HG03135 (cell line): ENCODE measurements around the gene BPIFA3.

ENCODE experiments used
- ATAC-seq: cut with Tn5 transposase; IDR thresholded peaks from one replicate; pipeline ENCODE4 v1.9.1; 2021; ENCODE audit warnings: mild to moderate bottlenecking, moderate library complexity; ENCODE audit not compliant: unreplicated experiment

Gene BPIFA3

GRCh38 chr20:33211817-33212424 lies 5.2 kb upstream of the BPIFA3 start:
- no peak for ATAC-seq

DNA sequence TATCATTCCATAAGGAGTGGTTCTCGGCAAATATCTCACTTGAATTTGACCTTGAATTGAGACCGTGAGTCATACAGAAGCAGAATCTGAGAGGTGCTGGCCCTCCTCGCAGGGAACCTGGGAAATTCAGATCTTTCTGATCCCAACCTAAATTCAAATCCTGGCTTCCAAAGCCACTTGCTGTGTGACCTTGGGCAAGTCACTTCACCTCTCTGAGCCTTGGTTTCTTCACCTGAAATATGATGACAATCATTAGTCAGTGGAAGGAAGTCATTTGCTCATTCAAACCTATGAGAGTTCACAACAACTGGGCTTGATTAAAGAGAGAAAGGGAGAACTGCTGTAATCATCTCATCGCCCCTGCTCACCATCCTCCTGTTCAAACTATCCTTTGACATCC lies 7.2 kb downstream of the BPIFA3 start:
- no peak for ATAC-seq

- ATAC-seq: no peak
These were observed 12.7 kb downstream of the BPIFA3 start for GRCh38 chr20:33229843-33230242.

- no peak for ATAC-seq
These were observed 14.1 kb downstream of the BPIFA3 start for GRCh38 chr20:33231237-33231636.

GRCh38 chr20:33232486-33233072 lies 15.4 kb downstream of the BPIFA3 start:
- ATAC-seq: no peak

GRCh38 chr20:33233129-33233774 lies 16.1 kb downstream of the BPIFA3 start:
- no peak for ATAC-seq

DNA sequence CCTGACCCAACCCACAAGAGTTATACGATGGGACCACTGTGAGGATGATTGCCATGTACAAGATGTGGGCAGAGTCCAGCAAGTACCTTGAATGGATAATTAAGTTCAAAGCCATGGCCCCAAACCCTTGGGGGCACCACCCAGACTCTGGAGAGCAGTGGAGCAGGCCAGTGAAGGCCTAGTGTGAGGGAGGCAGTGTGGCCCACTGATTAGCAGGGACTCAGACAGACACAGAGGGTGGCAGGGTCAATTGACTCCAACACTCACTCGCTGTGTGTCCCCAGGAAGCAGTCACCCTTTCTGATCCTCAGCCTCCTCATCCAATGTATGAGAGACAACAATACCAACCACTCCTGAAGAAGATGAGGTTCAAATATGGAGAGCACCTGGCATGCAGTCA lies 16.9 kb downstream of the BPIFA3 start:
- no peak for ATAC-seq

- no peak for ATAC-seq
These were observed 18.5 kb downstream of the BPIFA3 start, which contains the start of gene BPIFA1 for GRCh38 chr20:33235696-33236095. Gene BPIFA1, plus strand, starts transcription at chr20:33235996. Its CDS starts 1,716 bp downstream, at chr20:33237712.

- ATAC-seq: no peak
These were observed 19.2 kb downstream of the BPIFA3 start for GRCh38 chr20:33236351-33236750.

GRCh38 chr20:33237989-33238388 lies 20.8 kb downstream of the BPIFA3 start:
- no peak for ATAC-seq

DNA sequence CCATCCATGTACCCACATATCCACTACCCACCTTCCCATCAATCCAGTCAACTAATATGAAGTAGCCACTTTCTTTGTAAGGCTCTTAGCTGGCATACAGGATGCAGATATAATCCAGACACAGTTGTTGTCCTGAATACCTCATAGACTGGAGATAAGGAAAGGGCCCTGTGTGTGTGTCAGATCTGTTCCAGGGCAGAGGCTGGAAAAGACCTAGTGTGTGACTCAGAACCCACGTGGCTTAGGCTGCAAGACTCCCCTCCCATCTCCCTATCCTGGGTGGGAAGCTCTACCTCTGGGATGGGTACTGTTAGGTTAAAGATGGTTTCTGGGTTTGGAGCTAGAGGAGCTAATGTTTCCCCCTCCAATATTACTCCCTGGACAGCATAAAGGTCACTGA lies 22.3 kb downstream of the BPIFA3 start:
- ATAC-seq: no peak

- no peak for ATAC-seq
These were observed 23.0 kb downstream of the BPIFA3 start for GRCh38 chr20:33239979-33240736.

- ATAC-seq: no peak
These were observed 23.8 kb downstream of the BPIFA3 start for GRCh38 chr20:33240923-33241322.

DNA sequence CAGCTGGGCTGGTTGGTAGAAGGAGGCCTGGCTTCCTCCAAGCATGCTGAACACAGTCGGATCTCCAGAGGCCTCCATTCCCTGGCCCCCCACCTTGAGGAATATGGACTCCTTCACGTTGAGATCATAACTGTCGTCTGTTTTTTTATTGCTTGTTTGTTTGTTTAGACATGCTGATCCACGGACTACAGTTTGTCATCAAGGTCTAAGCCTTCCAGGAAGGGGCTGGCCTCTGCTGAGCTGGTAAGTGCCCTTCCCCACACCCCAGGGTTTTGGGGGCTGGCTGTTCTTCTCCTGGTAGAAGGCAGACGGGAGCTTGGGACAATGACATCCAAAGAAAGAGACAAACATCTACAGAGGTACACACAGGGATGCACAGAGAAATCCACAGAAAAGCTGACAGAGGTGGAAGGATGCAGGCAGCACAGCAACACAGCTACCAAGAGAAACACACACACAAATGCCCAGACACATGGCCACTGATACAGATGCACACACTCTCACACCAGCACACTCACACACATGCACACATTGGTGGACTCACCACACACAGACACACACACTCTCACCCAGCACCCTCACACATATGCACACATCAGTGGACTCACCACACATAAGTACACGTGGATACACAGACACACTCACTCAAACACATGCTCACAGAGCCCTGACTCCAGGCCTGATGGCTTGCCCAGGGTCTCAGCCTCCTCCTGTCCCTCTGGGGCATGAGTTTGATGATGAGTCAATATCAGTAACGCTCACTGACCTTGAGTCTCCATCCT lies 25.4 kb downstream of the BPIFA3 start:
- ATAC-seq: no peak

DNA sequence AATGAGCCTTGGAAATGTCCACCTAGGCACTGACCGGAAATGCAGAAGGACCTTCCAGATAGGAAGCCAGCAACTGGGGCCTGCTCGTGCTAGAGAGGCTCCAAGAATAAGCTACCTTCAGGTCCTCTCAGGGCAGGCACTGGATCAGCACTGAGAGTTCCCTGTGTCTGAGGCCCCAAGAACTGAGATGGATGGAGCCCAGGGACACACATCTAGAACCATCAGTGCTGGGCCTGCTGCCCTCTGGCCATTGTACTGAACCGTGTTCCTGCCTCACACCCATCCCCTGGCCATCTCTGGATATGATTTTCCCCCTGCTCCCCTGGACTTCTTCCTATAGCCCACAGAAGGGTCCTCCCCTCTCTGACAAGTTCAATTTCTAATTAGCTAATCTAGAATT lies 28.9 kb downstream of the BPIFA3 start:
- no peak for ATAC-seq

GRCh38 chr20:33249456-33249855 lies 32.3 kb downstream of the BPIFA3 start:
- ATAC-seq: no peak

GRCh38 chr20:33250666-33251065 lies 33.5 kb downstream of the BPIFA3 start:
- ATAC-seq: no peak

GRCh38 chr20:33251496-33251895 lies 34.3 kb downstream of the BPIFA3 start:
- ATAC-seq: no peak

GRCh38 chr20:33252460-33252859 lies 35.3 kb downstream of the BPIFA3 start:
- no peak for ATAC-seq

GRCh38 chr20:33255005-33255404 lies 37.9 kb downstream of the BPIFA3 start:
- no peak for ATAC-seq

DNA sequence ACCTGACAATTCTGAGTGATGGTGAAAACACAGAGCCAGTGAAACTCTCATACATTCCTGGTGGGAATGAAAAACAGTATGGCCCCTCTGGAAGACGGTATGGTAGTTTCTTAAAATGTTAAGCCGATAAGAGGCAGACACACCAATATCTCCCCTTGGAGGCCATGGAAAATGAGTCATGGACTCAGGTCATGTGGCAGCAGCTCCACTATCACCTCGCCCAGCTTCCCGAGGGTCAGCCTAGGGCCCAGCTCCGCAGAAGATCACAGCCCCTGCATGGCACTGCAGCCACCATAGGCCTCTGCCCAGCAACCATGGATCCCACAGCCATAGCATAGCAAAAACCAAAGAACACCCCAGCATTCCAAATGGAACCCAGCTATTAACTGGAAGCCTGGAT lies 40.1 kb downstream of the BPIFA3 start:
- no peak for ATAC-seq
